CD4-positive, alpha-beta T cell treated with Interleukin-1 beta for 1 hour (primary cell): ENCODE results near the gene ATP8A1.

ENCODE experiments used
- DNase-seq, 2 donors: peaks; one replicate each; pipeline ENCODE4 v3.0.0-alpha.2; 2020 to 2022

ATP8A1 gene

GRCh38 chr4:42562016-42562415 is 94.9 kb downstream of the ATP8A1 start:
- no peak for DNase-seq

- no peak for DNase-seq
These were observed 95.9 kb downstream of the ATP8A1 start for GRCh38 chr4:42561031-42561430.

- no peak for DNase-seq
These were observed 96.4 kb downstream of the ATP8A1 start for GRCh38 chr4:42560467-42560861.

GRCh38 chr4:42558156-42558555 is 98.7 kb downstream of the ATP8A1 start:
- DNase-seq, result no peak

- DNase-seq, result no peak
These were observed 101.1 kb downstream of the ATP8A1 start for GRCh38 chr4:42555828-42556227.

GRCh38 chr4:42554072-42554471 is 102.8 kb downstream of the ATP8A1 start:
- no peak for DNase-seq

- no peak for DNase-seq
These were observed 107.0 kb downstream of the ATP8A1 start for GRCh38 chr4:42549896-42550295.

- no peak for DNase-seq
These were observed 109.1 kb downstream of the ATP8A1 start for GRCh38 chr4:42547805-42548204.

- no peak for DNase-seq
These were observed 113.1 kb downstream of the ATP8A1 start for GRCh38 chr4:42543762-42544161.

- no peak for DNase-seq
These were observed 113.8 kb downstream of the ATP8A1 start for GRCh38 chr4:42543126-42543525.

GRCh38 chr4:42541647-42542046 is 115.3 kb downstream of the ATP8A1 start:
- DNase-seq, result no peak

GRCh38 chr4:42533042-42533441 is 123.9 kb downstream of the ATP8A1 start:
- DNase-seq, result no peak

- no peak for DNase-seq
These were observed 125.4 kb downstream of the ATP8A1 start for GRCh38 chr4:42531341-42532030.

GRCh38 chr4:42523066-42523718 is 133.7 kb downstream of the ATP8A1 start:
- no peak for DNase-seq

GRCh38 chr4:42519803-42520417 is 137.0 kb downstream of the ATP8A1 start:
- DNase-seq, result peak in 1 of 2 donors; percentile 51

- no peak for DNase-seq
These were observed 141.6 kb downstream of the ATP8A1 start for GRCh38 chr4:42515156-42515884.

- DNase-seq, result no peak
These were observed 143.0 kb downstream of the ATP8A1 start for GRCh38 chr4:42513748-42514492.

- no peak for DNase-seq
These were observed 144.7 kb downstream of the ATP8A1 start for GRCh38 chr4:42512226-42512625.

GRCh38 chr4:42510225-42510624 is 146.7 kb downstream of the ATP8A1 start:
- no peak for DNase-seq

GRCh38 chr4:42501624-42502401 is 155.1 kb downstream of the ATP8A1 start:
- no peak for DNase-seq

- no peak for DNase-seq
These were observed 158.9 kb downstream of the ATP8A1 start for GRCh38 chr4:42498040-42498439.
